Measurements from ENCODE around the gene SCN5A. TPM values are rescaled to one million over a fixed set of nuclear protein-coding genes. Genes with fewer than 3 reads are reported as not detected.

SCN5A gene
- total RNA-seq, 1 experiment from 2014 or later: not detected

- Mint-ChIP-seq H3K27ac (ENCODE audit: low read depth, unreplicated experiment) (no peak overlapping the region), H3K36me3 (ENCODE audit: insufficient read depth, unreplicated experiment) (no peaks in the 10 kb centered on the region), H3K4me3 (ENCODE audit: unreplicated experiment) (no peak overlapping the region), H3K9me3 (ENCODE audit: unreplicated experiment) (no peaks in the 10 kb centered on the region), H3K4me1 (ENCODE audit: insufficient read depth, unreplicated experiment) (no peaks in the 10 kb centered on the region), H3K27me3 (ENCODE audit: insufficient read depth, unreplicated experiment) (peaks cover 52% of the 10 kb centered on the region)
- ChIA-PET CTCF (interaction anchor here (0.5 to 1.1 kb wide), 5 partner anchors 48 to 345 kb away, joined by 3 to 5 read pairs (median 3); partner anchors contain the start of gene EXOG), POLR2A (no interaction called here)
- no peak for DNase-seq (ENCODE audit: unreplicated experiment)
- intact Hi-C loops (cut with micrococcal nuclease): no loop called here
- no peak for TF ChIP-seq CTCF (IDR thresholded peaks at IDR 0.05; ENCODE audit: unreplicated experiment)
- no TSS peak for BruUV-seq (replicated peaks)
Measured at GRCh38 chr3:38684546-38684945, 35.1 kb upstream of the SCN5A start.

- no peak for DNase-seq (ENCODE audit: unreplicated experiment)
- POLR2A ChIA-PET: interaction anchor here (1.0 kb wide), 1 partner anchor 14 kb away, joined by 3 read pairs; no protein-coding TSS in a partner anchor
- no peak overlapping the region for H3K27ac Mint-ChIP-seq (ENCODE audit: low read depth, unreplicated experiment)
- BruUV-seq (replicated peaks): no TSS peak
- CTCF ChIA-PET: interaction anchor here (0.6 to 2.4 kb wide), 5 partner anchors 14 to 148 kb away, joined by 3 to 6 read pairs (median 6); no protein-coding TSS in a partner anchor
- no peaks in the 10 kb centered on the region for H3K4me1 Mint-ChIP-seq (ENCODE audit: insufficient read depth, unreplicated experiment)
- H3K9me3 Mint-ChIP-seq (ENCODE audit: unreplicated experiment): no peaks in the 10 kb centered on the region
- intact Hi-C loops (cut with micrococcal nuclease): no loop called here
- H3K4me3 Mint-ChIP-seq (ENCODE audit: unreplicated experiment): no peak overlapping the region
- peaks cover 71% of the 10 kb centered on the region for H3K27me3 Mint-ChIP-seq (ENCODE audit: insufficient read depth, unreplicated experiment)
- no peak for TF ChIP-seq CTCF (IDR thresholded peaks at IDR 0.05; ENCODE audit: unreplicated experiment)
- no peaks in the 10 kb centered on the region for H3K36me3 Mint-ChIP-seq (ENCODE audit: insufficient read depth, unreplicated experiment)
Measured at GRCh38 chr3:38669668-38670067, 20.2 kb upstream of the SCN5A start.

- POLR2A ChIA-PET: no interaction called here
- H3K4me3 Mint-ChIP-seq (ENCODE audit: unreplicated experiment): no peak overlapping the region
- H3K27ac Mint-ChIP-seq (ENCODE audit: low read depth, unreplicated experiment): no peak overlapping the region
- H3K36me3 Mint-ChIP-seq (ENCODE audit: insufficient read depth, unreplicated experiment): no peaks in the 10 kb centered on the region
- CTCF ChIA-PET: interaction anchor here (0.6 to 4.9 kb wide), 12 partner anchors 9 to 639 kb away, joined by 3 to 63 read pairs (median 5); partner anchors contain the start of gene EXOG
- H3K27me3 Mint-ChIP-seq (ENCODE audit: insufficient read depth, unreplicated experiment): peaks cover 70% of the 10 kb centered on the region
- H3K9me3 Mint-ChIP-seq (ENCODE audit: unreplicated experiment): peaks cover 14% of the 10 kb centered on the region
- peak; percentile 55 for DNase-seq (ENCODE audit: unreplicated experiment)
- BruUV-seq (replicated peaks): no TSS peak
- H3K4me1 Mint-ChIP-seq (ENCODE audit: insufficient read depth, unreplicated experiment): no peaks in the 10 kb centered on the region
- intact Hi-C loops (cut with micrococcal nuclease): loop anchor here (1.0 kb wide), 2 partner anchors 141 to 166 kb away; partner anchors contain the start of gene EXOG
- TF ChIP-seq CTCF (IDR thresholded peaks at IDR 0.05; ENCODE audit: unreplicated experiment): peak; percentile 59
Measured at GRCh38 chr3:38662544-38662943, 13.1 kb upstream of the SCN5A start.

GRCh38 chr3:38658841-38659240 is 9.4 kb upstream of the SCN5A start:
- Mint-ChIP-seq H3K36me3 (ENCODE audit: insufficient read depth, unreplicated experiment) (no peaks in the 10 kb centered on the region), H3K4me1 (ENCODE audit: insufficient read depth, unreplicated experiment) (no peaks in the 10 kb centered on the region), H3K4me3 (ENCODE audit: unreplicated experiment) (no peak overlapping the region), H3K27me3 (ENCODE audit: insufficient read depth, unreplicated experiment) (peaks cover 44% of the 10 kb centered on the region), H3K9me3 (ENCODE audit: unreplicated experiment) (peaks cover 14% of the 10 kb centered on the region), H3K27ac (ENCODE audit: low read depth, unreplicated experiment) (no peak overlapping the region)
- no TSS peak for BruUV-seq (replicated peaks)
- DNase-seq (ENCODE audit: unreplicated experiment): no peak
- CTCF ChIA-PET: interaction anchor here (0.7 to 1.2 kb wide), 3 partner anchors 53 to 303 kb away, joined by 3 to 4 read pairs (median 3); no protein-coding TSS in a partner anchor
- POLR2A ChIA-PET: no interaction called here
- TF ChIP-seq CTCF (IDR thresholded peaks at IDR 0.05; ENCODE audit: unreplicated experiment): no peak
- intact Hi-C loops (cut with micrococcal nuclease): loop anchor here (10.0 kb wide), 1 partner anchor 346 kb away; no protein-coding TSS in a partner anchor

Measured in MCF 10A (cell line).